CD1c-positive myeloid dendritic cell (primary cell): ENCODE results near the gene NPPA.
A peak's percentile ranks its signal among the peaks of the same experiment; 100 is the strongest.
"Not testable (repeated sequence)": the region's sequence is repeated elsewhere in the genome, so short reads cannot be mapped to it uniquely, and the experiment has no call there.

Experiments
- DNase-seq: peaks from one replicate; pipeline ENCODE4 v3.0.0-alpha.2; 2016; ENCODE audit errors: extremely low spot score

NPPA gene

DNA sequence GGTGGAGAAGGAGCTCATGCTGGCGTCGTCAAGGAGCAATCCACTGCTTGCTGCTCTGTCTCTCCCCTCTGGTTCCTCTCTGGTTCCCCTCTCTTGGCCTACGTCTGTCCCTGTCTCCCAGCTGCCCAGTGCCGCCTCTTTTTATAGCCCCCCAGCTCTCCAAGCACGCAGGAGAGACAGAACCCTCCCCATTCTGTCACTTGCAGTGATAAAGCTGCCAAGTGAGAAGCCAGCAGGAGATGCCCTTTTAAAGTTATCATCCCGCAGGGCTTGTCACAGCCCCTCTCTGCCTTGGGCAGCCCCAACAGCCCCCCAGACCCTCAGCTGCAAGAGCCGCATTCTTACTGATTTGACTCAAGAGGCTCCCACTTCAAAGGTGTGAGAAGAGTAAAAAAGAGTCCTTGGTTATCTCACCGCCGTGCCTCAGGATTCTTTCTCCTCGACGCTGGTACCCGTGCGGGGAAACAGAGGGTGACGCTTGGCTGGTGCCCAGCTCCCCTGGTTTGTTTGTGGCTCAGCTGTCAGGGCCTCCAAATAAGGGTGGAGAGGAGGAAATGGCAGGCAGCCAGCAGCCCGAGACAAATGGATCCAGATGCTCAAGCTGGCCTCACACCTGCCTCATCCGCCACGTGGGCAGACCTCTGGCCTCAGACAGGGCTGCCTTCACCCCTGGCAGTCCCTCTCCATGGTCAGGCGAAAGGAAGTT, at the start of gene NPPA:
TSS of gene NPPA (minus strand) at position 117 of the 706 bp plus-strand sequence. CDS start at position 18, 99 bp downstream.
- no peak for DNase-seq

- not testable (repeated sequence) for DNase-seq
Measured at GRCh38 chr1:11894501-11894900, 46.9 kb upstream of the NPPA start.

- peak; percentile 68 for DNase-seq
Measured at GRCh38 chr1:11893907-11894251, 46.3 kb upstream of the NPPA start.

DNA sequence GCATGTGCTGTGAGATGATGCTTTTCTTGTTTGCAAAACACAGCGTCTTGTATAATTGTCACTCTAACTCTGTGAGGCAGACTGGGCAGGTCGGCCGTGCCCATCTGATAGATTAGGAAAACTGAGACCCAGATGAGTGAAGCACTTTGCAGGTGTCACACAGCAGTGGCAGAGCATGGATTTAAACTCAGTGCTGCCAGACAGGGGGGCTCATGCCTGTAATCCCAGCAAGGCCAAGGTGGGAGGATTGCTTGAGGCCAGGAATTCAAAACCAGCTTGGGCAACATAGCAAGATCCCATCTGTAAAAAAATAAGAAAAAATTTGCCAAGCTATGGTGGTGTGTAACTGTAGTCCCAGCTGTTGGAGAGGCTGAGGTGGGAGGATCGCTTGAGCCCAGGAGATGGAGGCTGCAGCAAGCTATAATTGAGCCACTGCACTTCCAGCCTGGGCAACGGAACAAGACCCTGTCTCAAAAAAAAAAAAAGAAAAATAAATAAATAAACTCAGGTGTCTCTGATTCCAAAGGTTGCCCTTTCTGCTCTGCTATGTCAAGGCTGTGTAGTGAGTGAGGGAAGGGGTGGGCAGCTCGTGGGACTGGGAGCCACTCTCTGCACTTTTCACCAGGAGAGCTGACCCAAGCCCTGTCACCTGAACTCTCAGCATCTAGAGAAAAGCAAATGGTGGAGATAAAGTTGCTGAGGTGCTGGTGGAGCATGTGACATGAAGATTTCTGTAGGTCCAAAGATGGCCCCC, 44.0 kb upstream of the NPPA start:
- no peak for DNase-seq

GRCh38 chr1:11888877-11889208, 41.3 kb upstream of the NPPA start:
- no peak for DNase-seq

DNA sequence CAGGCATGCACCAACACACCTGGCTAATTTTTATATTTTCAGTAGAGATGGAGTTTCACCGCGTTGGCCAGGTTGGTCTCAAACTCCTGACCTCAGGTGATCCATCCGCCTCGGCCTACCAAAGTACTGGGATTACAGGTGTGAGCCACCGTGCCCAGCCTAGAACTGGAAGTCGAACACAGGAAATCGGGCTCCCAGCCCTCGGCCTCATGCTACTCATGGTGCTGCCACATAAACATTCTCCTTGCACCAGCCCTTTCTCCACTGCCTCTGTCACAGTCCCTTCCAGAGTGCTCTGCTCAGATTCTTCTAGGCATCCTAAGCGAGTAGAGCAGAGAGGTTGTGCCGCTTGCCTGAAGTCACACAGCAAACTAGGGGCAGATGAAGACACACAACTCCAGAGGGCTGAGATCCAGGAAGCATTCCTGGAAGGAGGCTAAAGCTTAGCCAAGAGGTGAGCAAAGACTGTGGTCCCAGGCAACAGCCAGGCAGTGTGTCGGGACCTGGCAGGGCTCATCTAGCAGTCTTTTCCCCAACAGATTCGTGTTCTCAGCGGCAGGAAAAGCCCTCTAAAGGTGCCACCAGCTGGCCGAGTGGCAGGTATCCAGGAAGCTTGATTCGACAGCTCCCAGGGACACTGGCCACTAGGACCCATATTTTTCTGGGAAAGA, 40.8 kb upstream of the NPPA start:
- DNase-seq: no peak

GRCh38 chr1:11887666-11888007, 40.1 kb upstream of the NPPA start:
- DNase-seq: no peak

GRCh38 chr1:11886986-11887665, 39.5 kb upstream of the NPPA start:
- DNase-seq: no peak

GRCh38 chr1:11885916-11886315, 38.3 kb upstream of the NPPA start:
- no peak for DNase-seq

- peak; percentile 21 for DNase-seq
Measured at GRCh38 chr1:11882814-11883538, 35.4 kb upstream of the NPPA start.

- no peak for DNase-seq
Measured at GRCh38 chr1:11881749-11882441, 34.3 kb upstream of the NPPA start.

- no peak for DNase-seq
Measured at GRCh38 chr1:11880911-11881748, 33.5 kb upstream of the NPPA start.

- no peak for DNase-seq
Measured at GRCh38 chr1:11880181-11880575, 32.6 kb upstream of the NPPA start.

DNA sequence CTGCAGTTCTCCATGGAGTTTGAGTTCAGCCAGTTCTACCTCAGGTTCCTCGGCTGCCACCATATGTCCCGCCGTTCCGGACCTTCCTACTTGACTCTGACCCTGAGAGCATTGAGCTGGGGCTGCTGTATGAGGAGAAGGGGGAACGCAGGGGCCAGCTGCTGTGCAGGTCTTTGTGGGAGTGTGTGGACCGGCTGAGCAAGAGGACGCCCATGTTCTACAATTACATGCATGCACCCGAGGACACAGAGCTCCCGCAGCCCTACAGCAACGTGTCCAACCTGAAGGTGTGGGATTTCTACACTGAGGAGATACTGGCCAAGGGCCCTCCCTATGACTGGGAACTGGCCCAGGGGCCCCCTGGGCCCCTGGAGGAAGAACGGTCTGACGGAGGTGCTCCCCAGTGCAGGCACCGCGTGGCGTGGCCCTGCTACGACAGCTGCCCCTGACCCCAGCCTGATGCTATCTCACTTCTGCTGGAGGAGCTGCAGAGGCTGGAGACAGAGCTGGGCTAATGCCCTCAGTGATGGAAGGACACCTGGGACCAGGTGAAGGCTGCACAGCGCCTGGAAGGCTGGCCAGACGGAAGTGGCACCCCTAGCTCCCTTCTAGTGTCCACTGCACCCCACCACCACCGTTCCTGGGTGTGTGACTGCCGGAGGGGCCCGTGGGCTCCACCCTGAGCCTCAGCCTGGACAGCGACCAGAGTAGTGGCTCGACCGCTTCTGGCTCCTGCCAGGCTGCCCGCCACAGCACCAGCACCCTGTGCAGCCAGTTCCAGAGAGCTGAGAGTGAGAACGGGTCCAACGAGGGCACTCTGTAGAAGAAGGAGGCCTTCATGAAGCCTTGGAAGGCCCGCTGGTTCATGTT, 32.0 kb upstream of the NPPA start:
- DNase-seq: no peak

GRCh38 chr1:11878891-11879190, 31.3 kb upstream of the NPPA start:
- DNase-seq: no peak

DNA sequence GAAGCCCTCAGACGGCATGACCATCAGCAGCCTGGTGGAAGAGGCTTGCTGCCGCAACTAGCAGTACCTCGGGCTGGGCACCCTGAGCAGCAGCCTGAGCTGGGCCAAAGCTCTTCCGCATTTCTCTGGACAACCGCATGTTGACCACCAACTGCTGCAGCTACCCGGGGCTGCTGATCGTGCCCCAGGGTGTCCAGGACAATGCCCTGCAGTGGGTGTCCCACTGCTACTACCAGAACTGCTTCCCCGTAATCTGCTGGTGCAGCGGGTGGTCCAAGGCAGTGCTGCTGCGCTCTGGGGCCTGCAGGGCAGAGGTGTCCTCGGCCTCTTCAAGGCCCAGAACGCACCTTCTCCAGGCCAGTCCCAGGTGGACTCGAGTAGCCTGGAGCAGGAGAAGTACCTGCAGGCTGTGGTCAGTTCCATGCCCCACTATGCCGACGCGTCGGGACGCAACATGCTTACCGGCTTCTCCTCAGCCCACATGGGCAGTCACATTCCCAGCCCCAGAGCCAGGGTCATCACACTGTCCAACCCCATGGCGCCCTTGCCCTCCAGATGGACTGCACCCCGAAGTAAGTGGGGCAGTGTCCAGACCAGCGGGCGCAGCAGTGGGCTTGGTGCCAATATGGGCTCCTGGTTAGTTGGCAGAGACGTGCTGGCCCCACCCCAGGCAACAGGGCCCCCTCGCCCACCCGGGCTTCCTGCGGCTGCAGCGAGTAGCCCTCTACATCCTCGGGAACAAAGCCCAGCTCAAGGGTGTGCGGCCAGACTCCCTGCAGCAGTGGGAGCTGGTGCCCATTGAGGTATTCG, 30.7 kb upstream of the NPPA start:
- DNase-seq: no peak

DNA sequence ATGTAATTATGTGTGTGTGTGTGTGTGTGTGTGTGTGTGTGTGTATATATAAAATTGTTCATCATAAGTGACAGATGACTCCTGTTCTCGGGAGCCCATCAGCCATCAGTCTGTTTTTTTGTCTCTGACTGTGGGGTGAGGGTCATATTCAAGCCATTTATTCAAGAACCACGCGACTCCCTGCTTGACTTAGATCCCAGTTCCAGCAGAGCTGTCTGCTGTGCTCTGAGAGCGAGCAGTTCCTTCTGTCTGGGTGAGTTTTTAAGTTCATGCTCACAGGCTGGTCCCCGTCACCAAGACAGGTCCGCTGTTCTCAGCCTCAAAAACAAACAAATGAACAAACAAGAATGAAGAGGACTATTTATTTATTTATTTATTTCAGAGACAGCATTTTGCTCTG, 29.5 kb upstream of the NPPA start:
- DNase-seq: no peak

- DNase-seq: no peak
Measured at GRCh38 chr1:11875094-11875493, 27.5 kb upstream of the NPPA start.

DNA sequence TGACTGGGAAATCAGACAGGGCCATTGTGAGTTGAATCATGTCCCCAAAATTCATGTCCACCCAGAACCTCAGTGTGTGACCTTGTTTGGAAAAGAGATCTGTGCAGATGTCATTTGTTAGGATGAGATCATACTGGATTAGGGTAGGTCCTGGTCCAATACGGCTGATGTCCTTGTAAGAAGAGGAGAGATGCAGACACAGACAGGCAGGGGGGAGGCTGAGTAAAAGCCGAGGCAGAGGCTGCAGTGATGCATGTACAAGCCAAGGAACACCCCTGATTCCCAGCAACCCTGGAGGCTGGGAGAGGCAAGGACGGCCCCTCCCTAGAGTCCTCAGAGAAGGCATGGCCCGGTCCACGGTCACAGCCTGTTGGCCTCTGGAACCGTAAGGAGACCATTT, 27.0 kb upstream of the NPPA start:
- no peak for DNase-seq
